ENCODE data around the gene ALOX5AP. TPM values are rescaled to one million over a fixed set of nuclear protein-coding genes. Genes with fewer than 3 reads are reported as not detected.
A peak's percentile ranks its signal among the peaks of the same experiment; 100 is the strongest.

The ALOX5AP gene
- total and polyA plus RNA-seq, 4 experiments from 2014 or later, result 53.7 to 569 (median 215) TPM

- POLR2A ChIA-PET (ENCODE audit: partially characterized antibody), result interaction anchor here (1.3 to 5.3 kb wide), 2 partner anchors 13 to 114 kb away, joined by 4 to 19 read pairs; partner anchors contain the start of gene USPL1
- peaks cover 17 to 35% (median 27%) of the 10 kb centered on the region in 4 donors for H3K4me1 Mint-ChIP-seq
- H3K36me3 Mint-ChIP-seq, result peaks cover 0 to 2% of the 10 kb centered on the region in 2 donors
- Histone ChIP-seq H3K27me3 (ENCODE audit: insufficient read depth, low read length) (no peaks in the 10 kb centered on the region), H3K4me1 (ENCODE audit: insufficient read depth, low read length) (peaks cover 23% of the 10 kb centered on the region), H3K9me3 (ENCODE audit: control insufficient read depth in 1 of 2, low read length in 2 of 2) (no peaks in the 10 kb centered on the region), H3K27ac (ENCODE audit: low read depth, low read length) (no peak overlapping the region), H3K4me3 (ENCODE audit: low read length in 2 of 2) (no peak overlapping the region), H3K36me3 (ENCODE audit: insufficient read depth, low read length) (no peaks in the 10 kb centered on the region)
- H3K9me3 Mint-ChIP-seq, result no peaks in the 10 kb centered on the region
- CTCF ChIA-PET (ENCODE audit: partially characterized antibody), result no interaction called here
- intact Hi-C loops (cut with micrococcal nuclease), result no loop called here
- H3K4me3 Mint-ChIP-seq, result no peak overlapping the region
- no peaks in the 10 kb centered on the region for H3K27me3 Mint-ChIP-seq
- DNase-seq, result no peak
- H3K27ac Mint-ChIP-seq, result peak overlapping the region in 1 of 7 donors; percentile 30
Observed at GRCh38 chr13:30732046-30732390, 3.3 kb upstream of the ALOX5AP start.

GRCh38 chr13:30734439-30734838, 904 bp upstream of the ALOX5AP start:
- H3K36me3 ChIP-seq (ENCODE audit: insufficient read depth, low read length), result no peaks in the 10 kb centered on the region
- H3K27ac ChIP-seq (ENCODE audit: low read depth, low read length), result peak overlapping the region; percentile 55
- ChIA-PET POLR2A (ENCODE audit: partially characterized antibody) (interaction anchor here (0.9 to 5.3 kb wide), 4 partner anchors 10 to 118 kb away, joined by 3 to 25 read pairs (median 16); partner anchors contain the start of gene USPL1), CTCF (ENCODE audit: partially characterized antibody) (interaction anchor here (1.0 to 1.3 kb wide), 5 partner anchors 10 to 69 kb away, joined by 3 to 5 read pairs (median 3); no protein-coding TSS in a partner anchor)
- Mint-ChIP-seq H3K4me1 (peaks cover 35 to 59% (median 51%) of the 10 kb centered on the region in 4 donors), H3K27ac (peak overlapping the region; percentile 81 to 98 (median 98)), H3K9me3 (no peaks in the 10 kb centered on the region), H3K36me3 (peaks cover 0 to 2% of the 10 kb centered on the region in 2 donors), H3K4me3 (peak overlapping the region in 7 of 8 donors; percentile 96 to 99 (median 98)), H3K27me3 (no peaks in the 10 kb centered on the region)
- peaks cover 48% of the 10 kb centered on the region for H3K4me1 ChIP-seq (ENCODE audit: insufficient read depth, low read length)
- no peaks in the 10 kb centered on the region for H3K9me3 ChIP-seq (ENCODE audit: control insufficient read depth in 1 of 2, low read length in 2 of 2)
- no peaks in the 10 kb centered on the region for H3K27me3 ChIP-seq (ENCODE audit: insufficient read depth, low read length)
- H3K4me3 ChIP-seq (ENCODE audit: low read length in 2 of 2), result peak overlapping the region in 1 of 2 donors; percentile 55
- intact Hi-C loops (cut with micrococcal nuclease), result no loop called here
- no peak for DNase-seq

- Mint-ChIP-seq H3K4me3 (peak overlapping the region; percentile 96 to 99 (median 98)), H3K27ac (peak overlapping the region; percentile 81 to 98 (median 98)), H3K36me3 (peaks cover 0 to 8% of the 10 kb centered on the region in 2 donors), H3K9me3 (no peaks in the 10 kb centered on the region), H3K4me1 (peaks cover 46 to 73% (median 64%) of the 10 kb centered on the region in 4 donors), H3K27me3 (no peaks in the 10 kb centered on the region)
- Histone ChIP-seq H3K4me3 (ENCODE audit: low read length in 2 of 2) (peak overlapping the region; percentile 55 to 94), H3K9me3 (ENCODE audit: control insufficient read depth in 1 of 2, low read length in 2 of 2) (no peaks in the 10 kb centered on the region), H3K4me1 (ENCODE audit: insufficient read depth, low read length) (peaks cover 61% of the 10 kb centered on the region), H3K27ac (ENCODE audit: low read depth, low read length) (peak overlapping the region; percentile 55), H3K36me3 (ENCODE audit: insufficient read depth, low read length) (no peaks in the 10 kb centered on the region), H3K27me3 (ENCODE audit: insufficient read depth, low read length) (no peaks in the 10 kb centered on the region)
- ChIA-PET CTCF (ENCODE audit: partially characterized antibody) (interaction anchor here (0.7 to 1.3 kb wide), 3 partner anchors 68 to 364 kb away, joined by 3 to 5 read pairs (median 3); no protein-coding TSS in a partner anchor), POLR2A (ENCODE audit: partially characterized antibody) (interaction anchor here (0.6 to 5.3 kb wide), 6 partner anchors 9 to 262 kb away, joined by 3 to 25 read pairs (median 10); partner anchors contain the start of gene USPL1)
- intact Hi-C loops (cut with micrococcal nuclease), result loop anchor here (1.0 kb wide), 1 partner anchor 8 kb away; no protein-coding TSS in a partner anchor
- no peak for DNase-seq
Observed at GRCh38 chr13:30735872-30736175, 481 bp downstream of the ALOX5AP start.

- H3K27me3 Mint-ChIP-seq, result no peaks in the 10 kb centered on the region
- peaks cover 0 to 8% of the 10 kb centered on the region in 2 donors for H3K36me3 Mint-ChIP-seq
- intact Hi-C loops (cut with micrococcal nuclease), result no loop called here
- H3K9me3 Mint-ChIP-seq, result no peaks in the 10 kb centered on the region
- CTCF ChIA-PET (ENCODE audit: partially characterized antibody), result interaction anchor here (0.6 to 1.2 kb wide), 6 partner anchors 17 to 578 kb away, joined by 3 to 6 read pairs (median 4); partner anchors contain the start of gene USPL1
- Histone ChIP-seq H3K27ac (ENCODE audit: low read depth, low read length) (peak overlapping the region; percentile 55), H3K36me3 (ENCODE audit: insufficient read depth, low read length) (no peaks in the 10 kb centered on the region), H3K4me3 (ENCODE audit: low read length in 2 of 2) (peak overlapping the region; percentile 55 to 94), H3K4me1 (ENCODE audit: insufficient read depth, low read length) (peaks cover 63% of the 10 kb centered on the region), H3K9me3 (ENCODE audit: control insufficient read depth in 1 of 2, low read length in 2 of 2) (no peaks in the 10 kb centered on the region), H3K27me3 (ENCODE audit: insufficient read depth, low read length) (no peaks in the 10 kb centered on the region)
- H3K27ac Mint-ChIP-seq, result peak overlapping the region; percentile 81 to 98 (median 98)
- no peak for DNase-seq
- POLR2A ChIA-PET (ENCODE audit: partially characterized antibody), result interaction anchor here (0.5 to 5.3 kb wide), 7 partner anchors 8 to 362 kb away, joined by 3 to 25 read pairs (median 3); partner anchors contain the start of gene USPL1
- peak overlapping the region; percentile 96 to 99 (median 98) for H3K4me3 Mint-ChIP-seq
- peaks cover 46 to 73% (median 64%) of the 10 kb centered on the region in 4 donors for H3K4me1 Mint-ChIP-seq
Observed at GRCh38 chr13:30736461-30737320, 1.3 kb downstream of the ALOX5AP start.

- H3K27me3 ChIP-seq (ENCODE audit: insufficient read depth, low read length), result no peaks in the 10 kb centered on the region
- H3K27ac ChIP-seq (ENCODE audit: low read depth, low read length), result peak overlapping the region; percentile 50
- H3K9me3 Mint-ChIP-seq, result no peaks in the 10 kb centered on the region
- POLR2A ChIA-PET (ENCODE audit: partially characterized antibody), result interaction anchor here (0.7 to 5.3 kb wide), 8 partner anchors 7 to 363 kb away, joined by 3 to 34 read pairs (median 9); partner anchors contain the start of genes UBE2L5 and USPL1
- H3K36me3 Mint-ChIP-seq, result peaks cover 0 to 8% of the 10 kb centered on the region in 2 donors
- DNase-seq, result peak in 1 of 5 donors; percentile 9
- H3K9me3 ChIP-seq (ENCODE audit: control insufficient read depth in 1 of 2, low read length in 2 of 2), result no peaks in the 10 kb centered on the region
- H3K4me3 Mint-ChIP-seq, result peak overlapping the region; percentile 96 to 99 (median 98)
- peaks cover 71% of the 10 kb centered on the region for H3K4me1 ChIP-seq (ENCODE audit: insufficient read depth, low read length)
- CTCF ChIA-PET (ENCODE audit: partially characterized antibody), result interaction anchor here (1.0 to 1.2 kb wide), 4 partner anchors 15 to 579 kb away, joined by 3 to 4 read pairs (median 3); partner anchors contain the start of gene USPL1
- peak overlapping the region; percentile 81 to 98 (median 98) for H3K27ac Mint-ChIP-seq
- H3K4me3 ChIP-seq (ENCODE audit: low read length in 2 of 2), result peak overlapping the region; percentile 1 to 55
- H3K4me1 Mint-ChIP-seq, result peaks cover 46 to 77% (median 63%) of the 10 kb centered on the region in 4 donors
- intact Hi-C loops (cut with micrococcal nuclease), result no loop called here
- H3K27me3 Mint-ChIP-seq, result no peaks in the 10 kb centered on the region
- H3K36me3 ChIP-seq (ENCODE audit: insufficient read depth, low read length), result no peaks in the 10 kb centered on the region
Observed at GRCh38 chr13:30737511-30738337, 2.4 kb downstream of the ALOX5AP start.

GRCh38 chr13:30738526-30739236, 3.3 kb downstream of the ALOX5AP start:
- Mint-ChIP-seq H3K4me3 (peak overlapping the region; percentile 59 to 99 (median 98)), H3K27me3 (no peaks in the 10 kb centered on the region), H3K9me3 (peaks cover 0 to 2% (median 0%) of the 10 kb centered on the region in 8 donors), H3K27ac (peak overlapping the region; percentile 81 to 98 (median 91)), H3K4me1 (peaks cover 54 to 86% (median 72%) of the 10 kb centered on the region in 4 donors), H3K36me3 (peaks cover 0 to 14% of the 10 kb centered on the region in 2 donors)
- ChIA-PET CTCF (ENCODE audit: partially characterized antibody) (interaction anchor here (1.0 to 2.1 kb wide), 8 partner anchors 27 to 65 kb away, joined by 3 to 6 read pairs (median 4); no protein-coding TSS in a partner anchor), POLR2A (ENCODE audit: partially characterized antibody) (interaction anchor here (0.7 to 3.6 kb wide), 4 partner anchors 35 to 889 kb away, joined by 3 to 34 read pairs (median 4); partner anchors contain the start of genes UBE2L5, UBL3 and USPL1)
- Histone ChIP-seq H3K4me3 (ENCODE audit: low read length in 2 of 2) (peak overlapping the region in 1 of 2 donors; percentile 25), H3K27me3 (ENCODE audit: insufficient read depth, low read length) (no peaks in the 10 kb centered on the region), H3K36me3 (ENCODE audit: insufficient read depth, low read length) (no peaks in the 10 kb centered on the region), H3K9me3 (ENCODE audit: control insufficient read depth in 1 of 2, low read length in 2 of 2) (no peaks in the 10 kb centered on the region), H3K27ac (ENCODE audit: low read depth, low read length) (no peak overlapping the region), H3K4me1 (ENCODE audit: insufficient read depth, low read length) (peaks cover 80% of the 10 kb centered on the region)
- intact Hi-C loops (cut with micrococcal nuclease), result no loop called here
- DNase-seq, result no peak
